Measurements from ENCODE around the gene ARMC6.
"Not testable (repeated sequence)": the region's sequence is repeated elsewhere in the genome, so short reads cannot be mapped to it uniquely, and the experiment has no call there.

The ARMC6 gene

GRCh38 chr19:19022380-19022961 is 10.9 kb upstream of the ARMC6 start:
- in situ Hi-C loops (cut with MboI; ENCODE audit: low sequenced_read_pairs), result no loop called here

GRCh38 chr19:19023376-19023775 is 10.0 kb upstream of the ARMC6 start:
- in situ Hi-C loops (cut with MboI; ENCODE audit: low sequenced_read_pairs), result not testable (repeated sequence)

- in situ Hi-C loops (cut with MboI; ENCODE audit: low sequenced_read_pairs), result no loop called here
These were observed 7.5 kb upstream of the ARMC6 start for GRCh38 chr19:19025861-19026260.

GRCh38 chr19:19026299-19026971 is 7.0 kb upstream of the ARMC6 start:
- in situ Hi-C loops (cut with MboI; ENCODE audit: low sequenced_read_pairs), result no loop called here

GRCh38 chr19:19027228-19027627 is 6.2 kb upstream of the ARMC6 start:
- in situ Hi-C loops (cut with MboI; ENCODE audit: low sequenced_read_pairs), result no loop called here

GRCh38 chr19:19028526-19028925 is 4.9 kb upstream of the ARMC6 start:
- in situ Hi-C loops (cut with MboI; ENCODE audit: low sequenced_read_pairs), result no loop called here

GRCh38 chr19:19031891-19032290 is 1.5 kb upstream of the ARMC6 start:
- in situ Hi-C loops (cut with MboI; ENCODE audit: low sequenced_read_pairs), result no loop called here

- in situ Hi-C loops (cut with MboI; ENCODE audit: low sequenced_read_pairs), result no loop called here
These were observed 805 bp upstream of the ARMC6 start for GRCh38 chr19:19032420-19033175.

- in situ Hi-C loops (cut with MboI; ENCODE audit: low sequenced_read_pairs), result no loop called here
These were observed 302 bp upstream of the ARMC6 start for GRCh38 chr19:19033176-19033425.

- in situ Hi-C loops (cut with MboI; ENCODE audit: low sequenced_read_pairs), result no loop called here
These were observed 811 bp downstream of the ARMC6 start for GRCh38 chr19:19034204-19034624.

GRCh38 chr19:19039901-19040300 is 6.5 kb downstream of the ARMC6 start:
- in situ Hi-C loops (cut with MboI; ENCODE audit: low sequenced_read_pairs), result no loop called here

- in situ Hi-C loops (cut with MboI; ENCODE audit: low sequenced_read_pairs), result no loop called here
These were observed 7.0 kb downstream of the ARMC6 start for GRCh38 chr19:19040417-19040816.

GRCh38 chr19:19042732-19043280 is 9.4 kb downstream of the ARMC6 start:
- in situ Hi-C loops (cut with MboI; ENCODE audit: low sequenced_read_pairs), result no loop called here

GRCh38 chr19:19043481-19043880 is 10.1 kb downstream of the ARMC6 start:
- in situ Hi-C loops (cut with MboI; ENCODE audit: low sequenced_read_pairs), result no loop called here

- in situ Hi-C loops (cut with MboI; ENCODE audit: low sequenced_read_pairs), result no loop called here
These were observed 10.5 kb downstream of the ARMC6 start for GRCh38 chr19:19043881-19044280.

- in situ Hi-C loops (cut with MboI; ENCODE audit: low sequenced_read_pairs), result no loop called here
These were observed 16.0 kb downstream of the ARMC6 start for GRCh38 chr19:19049406-19049805.

- in situ Hi-C loops (cut with MboI; ENCODE audit: low sequenced_read_pairs), result no loop called here
These were observed 16.7 kb downstream of the ARMC6 start for GRCh38 chr19:19050104-19050503.

GRCh38 chr19:19050731-19051130 is 17.3 kb downstream of the ARMC6 start:
- in situ Hi-C loops (cut with MboI; ENCODE audit: low sequenced_read_pairs), result no loop called here

- in situ Hi-C loops (cut with MboI; ENCODE audit: low sequenced_read_pairs), result no loop called here
These were observed 18.2 kb downstream of the ARMC6 start for GRCh38 chr19:19051478-19052213.

GRCh38 chr19:19052921-19053320 is 19.5 kb downstream of the ARMC6 start:
- in situ Hi-C loops (cut with MboI; ENCODE audit: low sequenced_read_pairs), result no loop called here

- in situ Hi-C loops (cut with MboI; ENCODE audit: low sequenced_read_pairs), result no loop called here
These were observed 20.3 kb downstream of the ARMC6 start for GRCh38 chr19:19053508-19054314.
